ENCODE data around the gene MPEG1.

Gene MPEG1

DNA sequence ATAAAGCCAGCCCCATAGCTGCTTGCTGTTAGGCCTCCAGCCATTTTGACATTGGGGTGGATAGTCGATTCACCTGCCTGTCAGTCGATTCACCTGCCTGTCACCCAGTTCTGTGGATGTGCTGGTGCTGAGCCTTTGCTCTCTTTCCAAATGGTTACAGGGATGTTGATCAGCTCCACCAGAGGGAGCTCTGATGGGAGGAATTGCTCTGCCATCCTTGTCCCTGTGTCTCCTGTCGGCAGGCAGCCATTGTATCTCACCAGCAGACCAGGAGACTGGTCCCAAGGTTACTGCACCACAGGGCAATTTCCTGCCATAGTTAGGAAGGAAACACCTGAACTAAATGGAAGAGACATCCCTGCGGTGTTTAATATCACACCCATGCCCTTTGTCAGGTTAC lies 6.1 kb downstream of the MPEG1 start:
- H3K27me3 ChIP-seq (ENCODE audit: low read depth, low read length), result no peaks in the 10 kb centered on the region
- H3K4me2 ChIP-seq (ENCODE audit: low read length), result peak overlapping the region; percentile 88
- H3K9me3 ChIP-seq (ENCODE audit: insufficient read depth, low read length), result no peaks in the 10 kb centered on the region
- H3K9ac ChIP-seq (ENCODE audit: low read length), result no peak overlapping the region
- peaks cover 82% of the 10 kb centered on the region for H4K20me1 ChIP-seq (ENCODE audit: insufficient read depth, low read length)
- no peak overlapping the region for H2AFZ ChIP-seq (ENCODE audit: low read depth, low read length)
- H3K79me2 ChIP-seq (ENCODE audit: low read length), result peaks cover 95% of the 10 kb centered on the region
- peak overlapping the region; percentile 2; the same call in 1 of the 2 replicates for H3K4me3 ChIP-seq (ENCODE audit: low read length)
- H3K4me1 ChIP-seq (ENCODE audit: low read length), result peaks cover 29% of the 10 kb centered on the region
- H3K36me3 ChIP-seq (replicated peaks; ENCODE audit: low read depth, low read length), result peaks cover 85% of the 10 kb centered on the region
- H3K27ac ChIP-seq (ENCODE audit: low read length), result no peak overlapping the region
- TF ChIP-seq, protein P1, sequence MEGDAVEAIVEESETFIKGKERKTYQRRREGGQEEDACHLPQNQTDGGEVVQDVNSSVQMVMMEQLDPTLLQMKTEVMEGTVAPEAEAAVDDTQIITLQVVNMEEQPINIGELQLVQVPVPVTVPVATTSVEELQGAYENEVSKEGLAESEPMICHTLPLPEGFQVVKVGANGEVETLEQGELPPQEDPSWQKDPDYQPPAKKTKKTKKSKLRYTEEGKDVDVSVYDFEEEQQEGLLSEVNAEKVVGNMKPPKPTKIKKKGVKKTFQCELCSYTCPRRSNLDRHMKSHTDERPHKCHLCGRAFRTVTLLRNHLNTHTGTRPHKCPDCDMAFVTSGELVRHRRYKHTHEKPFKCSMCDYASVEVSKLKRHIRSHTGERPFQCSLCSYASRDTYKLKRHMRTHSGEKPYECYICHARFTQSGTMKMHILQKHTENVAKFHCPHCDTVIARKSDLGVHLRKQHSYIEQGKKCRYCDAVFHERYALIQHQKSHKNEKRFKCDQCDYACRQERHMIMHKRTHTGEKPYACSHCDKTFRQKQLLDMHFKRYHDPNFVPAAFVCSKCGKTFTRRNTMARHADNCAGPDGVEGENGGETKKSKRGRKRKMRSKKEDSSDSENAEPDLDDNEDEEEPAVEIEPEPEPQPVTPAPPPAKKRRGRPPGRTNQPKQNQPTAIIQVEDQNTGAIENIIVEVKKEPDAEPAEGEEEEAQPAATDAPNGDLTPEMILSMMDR (IDR thresholded peaks at IDR 0.05; ENCODE audit: low read depth, low read length), result peak; percentile 72
- TF ChIP-seq EZH2phosphoT487 (IDR thresholded peaks at IDR 0.05; ENCODE audit: low read depth), result no peak

DNA sequence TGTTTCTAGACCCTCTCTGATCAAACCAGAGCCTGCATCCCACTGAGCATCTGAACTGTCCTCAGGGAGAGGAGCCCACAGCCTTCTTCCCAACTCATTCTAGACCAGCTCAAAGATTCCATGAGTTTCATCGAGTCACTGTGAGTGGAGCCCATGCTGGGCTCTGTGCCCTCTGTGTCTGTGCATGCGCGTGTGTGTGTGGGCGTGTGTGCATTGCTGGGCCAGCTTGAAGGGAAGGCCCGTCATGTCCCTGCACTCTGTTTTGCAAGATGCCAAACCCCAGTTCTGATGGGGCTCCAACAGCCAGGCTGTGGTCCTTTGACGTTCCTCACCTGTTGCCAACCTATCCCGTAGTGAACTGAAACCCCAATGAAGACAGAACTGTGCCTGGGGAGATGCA lies 7.1 kb downstream of the MPEG1 start:
- Histone ChIP-seq H3K27me3 (ENCODE audit: low read depth, low read length) (no peaks in the 10 kb centered on the region), H3K4me1 (ENCODE audit: low read length) (peaks cover 39% of the 10 kb centered on the region), H4K20me1 (ENCODE audit: insufficient read depth, low read length) (peaks cover 92% of the 10 kb centered on the region), H3K4me2 (ENCODE audit: low read length) (no peak overlapping the region), H3K9me3 (ENCODE audit: insufficient read depth, low read length) (no peaks in the 10 kb centered on the region), H2AFZ (ENCODE audit: low read depth, low read length) (no peak overlapping the region), H3K4me3 (ENCODE audit: low read length) (no peak overlapping the region), H3K9ac (ENCODE audit: low read length) (no peak overlapping the region), H3K27ac (ENCODE audit: low read length) (no peak overlapping the region), H3K79me2 (ENCODE audit: low read length) (peaks cover 95% of the 10 kb centered on the region), H3K36me3 (replicated peaks; ENCODE audit: low read depth, low read length) (peaks cover 85% of the 10 kb centered on the region)
- TF ChIP-seq EZH2phosphoT487 (IDR thresholded peaks at IDR 0.05; ENCODE audit: low read depth), result no peak
- TF ChIP-seq, protein P1 (IDR thresholded peaks at IDR 0.05; ENCODE audit: low read depth, low read length), result no peak

DNA sequence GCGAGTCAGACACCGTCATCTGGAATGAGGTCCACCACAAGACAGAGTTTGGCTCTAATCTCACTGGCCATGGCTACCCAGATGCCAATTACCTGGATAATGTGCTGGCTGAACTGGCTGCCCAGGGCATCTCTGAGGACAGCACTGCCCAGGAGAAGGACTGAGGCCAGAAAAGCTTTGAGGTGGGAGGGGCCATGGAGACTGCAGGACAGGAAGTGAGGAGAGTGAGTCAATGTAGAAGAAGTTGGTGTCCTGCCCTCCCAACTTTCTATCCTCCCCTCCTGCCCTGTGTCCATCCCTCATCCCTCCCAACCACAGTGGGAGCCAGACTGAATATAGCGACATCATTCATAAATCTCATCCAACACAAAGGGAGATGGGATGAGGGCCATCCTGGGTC lies 8.0 kb downstream of the MPEG1 start:
- no peak overlapping the region for H3K4me3 ChIP-seq (ENCODE audit: low read length)
- no peaks in the 10 kb centered on the region for H3K27me3 ChIP-seq (ENCODE audit: low read depth, low read length)
- no peak overlapping the region for H3K9ac ChIP-seq (ENCODE audit: low read length)
- no peak overlapping the region for H3K27ac ChIP-seq (ENCODE audit: low read length)
- H3K79me2 ChIP-seq (ENCODE audit: low read length), result peaks cover 87% of the 10 kb centered on the region
- TF ChIP-seq, protein P1 (IDR thresholded peaks at IDR 0.05; ENCODE audit: low read depth, low read length), result no peak
- TF ChIP-seq EZH2phosphoT487 (IDR thresholded peaks at IDR 0.05; ENCODE audit: low read depth), result no peak
- peaks cover 76% of the 10 kb centered on the region for H3K36me3 ChIP-seq (replicated peaks; ENCODE audit: low read depth, low read length)
- no peak overlapping the region for H3K4me2 ChIP-seq (ENCODE audit: low read length)
- no peaks in the 10 kb centered on the region for H3K9me3 ChIP-seq (ENCODE audit: insufficient read depth, low read length)
- no peak overlapping the region for H2AFZ ChIP-seq (ENCODE audit: low read depth, low read length)
- H3K4me1 ChIP-seq (ENCODE audit: low read length), result peaks cover 45% of the 10 kb centered on the region
- peaks cover 85% of the 10 kb centered on the region for H4K20me1 ChIP-seq (ENCODE audit: insufficient read depth, low read length)

DNA sequence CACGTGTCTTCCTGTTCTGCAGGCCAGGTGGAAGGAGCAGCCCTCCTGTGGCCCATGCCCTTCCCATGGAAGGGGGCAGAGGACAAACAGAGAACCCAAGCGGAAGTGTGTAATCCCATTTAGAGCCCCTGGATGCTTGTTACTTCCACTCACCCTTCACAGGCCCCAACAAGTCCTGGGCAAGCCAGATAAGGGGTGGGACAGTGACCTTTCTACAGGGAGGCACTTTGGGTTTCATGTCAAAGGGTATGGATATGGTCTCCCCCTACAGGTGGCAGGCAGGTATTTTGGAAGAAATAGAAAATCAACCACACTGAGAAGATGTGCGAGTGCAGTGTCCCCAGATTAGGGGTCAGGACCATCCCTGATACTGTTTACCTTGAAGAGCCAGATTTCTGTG lies 11.4 kb downstream of the MPEG1 start:
- peaks cover 52% of the 10 kb centered on the region for H4K20me1 ChIP-seq (ENCODE audit: insufficient read depth, low read length)
- H3K4me3 ChIP-seq (ENCODE audit: low read length), result no peak overlapping the region
- H3K9me3 ChIP-seq (ENCODE audit: insufficient read depth, low read length), result no peaks in the 10 kb centered on the region
- peaks cover 80% of the 10 kb centered on the region for H3K36me3 ChIP-seq (replicated peaks; ENCODE audit: low read depth, low read length)
- no peak overlapping the region for H3K9ac ChIP-seq (ENCODE audit: low read length)
- H3K27me3 ChIP-seq (ENCODE audit: low read depth, low read length), result peaks cover 6% of the 10 kb centered on the region; the same call in 1 of the 2 replicates
- H2AFZ ChIP-seq (ENCODE audit: low read depth, low read length), result no peak overlapping the region
- no peak for TF ChIP-seq EZH2phosphoT487 (IDR thresholded peaks at IDR 0.05; ENCODE audit: low read depth)
- TF ChIP-seq, protein P1 (IDR thresholded peaks at IDR 0.05; ENCODE audit: low read depth, low read length), result peak; percentile 57
- H3K79me2 ChIP-seq (ENCODE audit: low read length), result peaks cover 67% of the 10 kb centered on the region
- H3K27ac ChIP-seq (ENCODE audit: low read length), result no peak overlapping the region
- no peak overlapping the region; the same call in 1 of the 2 replicates for H3K4me2 ChIP-seq (ENCODE audit: low read length)
- peaks cover 37% of the 10 kb centered on the region for H3K4me1 ChIP-seq (ENCODE audit: low read length)
